Stimulated activated CD8-positive, alpha-beta memory T cell treated with anti-CD3 and anti-CD28 coated beads, Interleukin-7, amount 100 ng/mL, for 4 hours (primary cell): Measurements from ENCODE around the gene SMIM32.

Experiments
- DNase-seq, 2 donors: peaks; one replicate each; pipeline ENCODE4 v3.0.0-alpha.2; 2020; ENCODE audit warnings: low read depth in 2 of 2

The SMIM32 gene

DNA sequence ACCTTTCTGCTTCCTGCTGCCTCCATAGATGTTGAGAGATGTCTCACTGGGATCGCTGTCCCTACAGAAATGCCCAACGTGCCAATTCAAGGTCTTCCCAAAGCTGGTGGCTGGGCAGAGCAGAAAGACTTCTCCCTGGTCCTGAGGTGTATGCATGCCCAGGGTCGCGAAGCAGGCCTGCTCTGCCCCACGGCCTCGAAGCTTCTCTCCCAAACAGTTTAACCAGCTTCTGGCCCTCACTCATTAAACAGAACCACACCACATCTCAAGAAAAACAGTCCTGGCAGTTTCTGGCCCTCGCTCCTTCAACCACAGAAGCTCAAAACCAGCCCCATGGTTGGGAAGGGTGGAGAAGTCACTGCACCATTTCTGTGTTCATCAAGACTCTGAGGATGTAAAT, 14.7 kb upstream of the SMIM32 start:
- DNase-seq: no peak

DNA sequence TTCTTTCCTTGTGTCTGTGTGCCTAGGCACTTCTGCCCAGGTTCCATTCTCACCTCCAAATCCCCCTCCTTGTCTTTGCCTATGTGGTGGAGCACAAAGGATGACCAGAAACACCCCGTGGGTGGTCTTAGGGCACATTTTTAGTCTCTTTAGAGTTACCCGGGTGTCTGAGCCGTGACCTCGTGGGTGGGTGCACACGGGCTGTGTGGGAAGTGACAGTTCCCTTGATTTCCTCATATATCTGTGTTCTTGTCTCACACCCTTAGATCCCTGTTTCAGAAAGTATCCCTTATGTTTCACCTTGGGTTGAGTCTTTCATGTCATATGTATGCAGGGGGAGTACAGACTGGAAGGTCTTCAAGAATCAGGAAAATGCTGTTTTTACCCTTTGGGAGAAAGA, 13.4 kb upstream of the SMIM32 start:
- DNase-seq: no peak

DNA sequence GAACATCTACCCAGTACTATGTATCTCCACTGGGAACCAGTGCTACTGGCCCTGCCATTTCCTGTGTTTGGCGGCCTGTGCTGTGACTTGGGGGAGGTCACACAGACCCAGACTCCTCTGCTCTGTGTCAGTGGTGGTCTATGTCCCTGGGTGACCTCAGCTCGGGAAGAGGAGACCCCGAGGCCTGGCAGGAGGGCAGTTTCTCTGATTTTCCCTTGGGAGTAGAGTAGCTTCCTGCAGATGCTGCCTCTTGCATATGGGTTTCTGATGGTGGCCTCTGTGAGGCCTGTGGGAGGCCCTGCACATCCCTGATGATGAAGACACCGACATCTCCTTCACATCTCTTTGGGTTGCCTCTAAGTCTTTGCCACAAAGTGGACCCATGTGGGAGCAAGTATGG, 13.0 kb upstream of the SMIM32 start:
- no peak for DNase-seq

DNA sequence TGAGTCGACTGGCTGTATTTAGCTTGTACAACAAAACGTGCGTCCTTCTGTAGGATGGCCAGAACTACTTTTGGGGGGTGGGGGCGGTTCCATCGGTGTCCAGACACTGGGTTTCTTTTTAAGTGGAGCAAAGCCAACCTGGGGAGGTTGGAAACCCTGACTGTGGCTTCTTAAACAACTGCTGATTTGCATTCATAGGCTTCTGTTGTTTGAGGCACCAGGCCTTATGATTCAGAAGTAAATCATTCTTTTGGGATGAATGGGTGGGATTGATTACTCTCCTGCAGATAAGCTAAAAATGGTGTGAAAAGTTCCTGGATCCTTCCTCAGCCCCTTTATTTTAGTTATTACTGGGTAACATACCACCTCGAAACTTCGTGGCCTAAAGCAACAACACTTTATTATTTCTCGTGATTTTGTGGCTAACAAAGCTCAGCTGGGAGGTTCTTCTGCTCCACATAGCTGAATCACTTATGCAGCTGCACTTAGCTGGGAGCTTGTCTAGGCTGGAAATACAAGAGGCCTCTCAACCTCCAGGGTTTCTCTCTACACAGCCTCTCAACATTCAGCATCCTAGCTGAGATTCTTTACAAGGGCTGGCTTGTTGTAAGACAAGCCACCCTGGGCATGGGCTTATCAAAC, 12.2 kb upstream of the SMIM32 start:
- DNase-seq: no peak

DNA sequence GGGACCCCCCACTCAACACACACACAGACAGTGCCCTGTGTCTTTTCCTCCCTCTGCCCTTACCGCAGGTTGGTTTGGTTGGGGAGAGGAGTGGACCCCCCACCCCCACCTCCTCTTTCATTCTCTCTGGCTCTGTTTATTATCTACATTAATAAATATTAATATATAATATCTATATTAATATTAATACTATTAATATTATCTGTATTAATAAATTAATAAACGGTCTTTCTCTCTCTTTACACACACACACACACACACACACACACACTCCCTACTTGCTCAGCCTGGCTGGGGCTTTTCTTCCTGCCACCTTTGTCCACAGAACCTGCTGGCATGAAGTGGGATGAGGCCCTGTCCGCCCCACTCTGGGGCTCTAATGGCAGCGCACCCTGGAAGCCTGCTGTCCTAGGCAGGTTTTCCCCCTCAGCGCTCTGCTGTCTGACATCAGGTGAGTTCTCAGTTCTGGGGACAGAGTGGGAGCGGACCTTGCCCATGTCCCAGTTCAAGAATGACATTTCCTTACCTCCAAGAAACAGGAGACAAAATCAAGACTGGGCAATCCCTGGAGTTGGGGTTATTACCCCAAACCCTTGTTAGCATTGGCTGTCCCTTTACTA, 10.5 kb upstream of the SMIM32 start:
- DNase-seq: no peak

DNA sequence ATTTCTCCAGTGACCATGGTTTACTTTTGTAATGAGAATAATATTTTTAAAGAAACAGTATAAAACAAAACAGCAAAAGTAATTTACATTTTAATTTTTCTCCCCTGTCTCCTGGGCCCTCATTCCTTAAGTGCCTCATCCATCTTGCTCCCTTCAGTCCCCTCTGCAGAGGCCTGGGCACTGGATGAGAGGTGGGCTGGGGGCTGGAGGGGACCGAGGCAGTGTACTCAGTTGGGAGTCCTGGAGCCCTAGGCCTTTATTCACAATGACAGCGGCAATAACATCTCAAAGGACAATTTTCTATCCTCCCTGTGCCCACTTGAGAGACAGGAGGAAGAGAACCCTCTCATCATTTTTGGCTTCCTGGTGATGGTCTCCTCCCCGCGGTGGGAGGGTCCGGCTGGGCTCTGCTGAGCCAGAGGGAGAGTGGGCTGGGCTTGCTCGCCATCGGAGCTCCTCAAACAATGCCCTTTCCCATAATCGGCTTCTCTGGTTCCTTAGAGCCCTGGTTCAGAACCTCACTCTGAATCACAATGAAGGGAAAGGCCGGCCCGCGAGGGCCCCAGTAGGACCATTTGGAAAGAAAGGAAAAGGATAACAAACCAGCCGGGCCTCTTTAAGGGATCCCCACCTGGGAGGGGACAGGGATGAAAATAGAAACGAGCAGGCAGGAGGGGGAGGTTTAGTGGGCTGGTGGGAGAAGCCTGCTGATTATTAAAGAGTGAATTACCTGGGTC, 9.7 kb upstream of the SMIM32 start:
- no peak for DNase-seq

DNA sequence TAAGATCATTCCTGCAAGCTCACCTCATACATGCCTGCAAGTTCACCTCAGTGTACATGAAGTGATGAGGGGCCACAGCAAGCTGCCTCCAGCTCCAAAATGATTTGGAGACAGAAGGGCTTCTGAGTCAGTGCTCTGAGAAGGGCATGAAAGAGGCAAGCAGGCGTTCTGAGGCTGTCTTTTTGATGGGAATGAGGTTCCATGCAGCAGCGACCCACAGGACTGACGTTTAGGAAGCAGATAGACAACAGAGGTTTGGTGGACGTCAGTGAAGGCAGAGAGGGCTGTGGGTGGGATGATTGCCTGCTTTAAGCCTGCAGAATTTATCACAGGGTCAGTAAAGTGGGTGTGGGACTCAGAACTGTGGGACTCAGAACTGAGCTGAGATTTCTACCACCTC, 8.9 kb upstream of the SMIM32 start:
- DNase-seq: no peak

DNA sequence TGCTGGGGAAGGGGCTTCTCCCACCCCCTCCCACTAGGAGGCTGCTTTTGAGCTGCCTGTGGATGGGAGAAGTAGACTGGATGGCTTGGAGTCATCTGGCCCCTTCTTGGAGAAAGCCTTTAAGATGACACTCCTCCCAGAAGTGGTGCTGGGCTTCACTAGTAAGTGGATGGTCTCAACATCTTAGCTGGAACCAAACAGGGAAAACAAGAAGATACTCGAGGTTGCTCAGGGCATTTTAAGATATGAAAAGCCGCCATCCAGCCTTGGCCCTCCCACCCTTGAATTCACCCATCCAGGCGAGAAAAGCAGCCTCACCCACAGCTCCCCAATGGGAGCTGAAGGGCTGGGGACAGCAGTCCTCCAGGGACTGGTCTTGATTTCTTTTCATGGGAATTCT, 7.8 kb upstream of the SMIM32 start:
- DNase-seq: no peak

DNA sequence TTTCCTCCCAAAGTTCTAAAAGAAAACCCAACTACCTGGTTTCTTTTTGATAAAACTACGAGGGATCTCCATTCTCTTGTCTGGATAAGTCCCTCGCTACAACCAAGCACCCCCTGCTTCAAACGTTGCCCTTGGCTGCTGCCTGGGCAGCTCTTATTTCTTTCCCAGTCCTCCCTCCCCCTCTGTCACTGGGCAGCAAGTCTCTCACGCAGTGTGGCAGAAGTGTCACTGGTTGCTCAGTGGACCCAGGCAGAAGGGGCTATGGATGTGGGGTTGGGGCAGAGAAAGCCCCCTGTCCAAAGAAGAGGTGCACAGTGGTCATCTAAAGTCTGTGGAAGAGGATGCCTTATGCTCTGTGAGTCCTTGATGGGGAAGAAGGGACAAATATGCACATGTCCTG, 7.2 kb upstream of the SMIM32 start:
- DNase-seq: no peak

DNA sequence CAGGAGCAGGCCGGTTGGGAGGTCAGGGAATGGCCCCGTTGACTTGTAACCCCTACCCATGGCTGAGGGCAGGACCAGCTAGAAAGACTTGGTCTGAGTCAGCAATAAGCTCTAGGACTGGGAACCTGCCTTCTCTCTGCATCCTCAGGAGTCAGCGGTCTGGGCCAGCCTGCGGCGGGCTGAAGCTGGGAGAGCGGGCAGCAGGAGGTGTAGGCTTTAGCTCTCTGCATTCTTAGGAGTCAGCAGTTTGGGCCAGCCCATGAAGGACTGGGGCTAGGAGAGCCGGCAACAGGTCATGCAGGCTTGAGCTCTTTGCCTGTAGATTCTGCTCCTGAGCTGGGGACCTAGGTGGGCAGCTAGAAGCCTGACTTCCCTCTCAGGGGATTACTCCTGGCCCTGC, 6.4 kb upstream of the SMIM32 start:
- DNase-seq: no peak

DNA sequence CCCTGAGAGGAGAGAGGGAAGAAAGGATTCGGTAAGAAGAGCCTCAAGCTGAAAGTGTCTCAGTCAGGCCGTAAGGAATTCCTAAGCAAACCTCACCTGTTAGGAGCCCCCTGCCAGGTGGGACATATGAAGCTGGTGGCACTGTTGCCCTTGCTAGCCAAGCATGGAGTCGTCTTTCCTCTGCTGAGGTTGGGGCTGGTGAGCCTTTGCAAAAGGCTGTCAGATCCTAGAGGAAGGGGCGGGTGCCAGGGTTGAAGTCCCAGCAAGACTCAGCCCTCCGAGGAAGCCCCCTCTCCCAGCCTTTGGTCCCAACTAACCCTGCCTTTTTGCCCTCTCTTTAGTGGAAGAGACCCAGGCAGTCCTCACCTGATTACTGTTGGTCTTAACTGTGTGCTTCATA, 5.5 kb upstream of the SMIM32 start:
- no peak for DNase-seq

DNA sequence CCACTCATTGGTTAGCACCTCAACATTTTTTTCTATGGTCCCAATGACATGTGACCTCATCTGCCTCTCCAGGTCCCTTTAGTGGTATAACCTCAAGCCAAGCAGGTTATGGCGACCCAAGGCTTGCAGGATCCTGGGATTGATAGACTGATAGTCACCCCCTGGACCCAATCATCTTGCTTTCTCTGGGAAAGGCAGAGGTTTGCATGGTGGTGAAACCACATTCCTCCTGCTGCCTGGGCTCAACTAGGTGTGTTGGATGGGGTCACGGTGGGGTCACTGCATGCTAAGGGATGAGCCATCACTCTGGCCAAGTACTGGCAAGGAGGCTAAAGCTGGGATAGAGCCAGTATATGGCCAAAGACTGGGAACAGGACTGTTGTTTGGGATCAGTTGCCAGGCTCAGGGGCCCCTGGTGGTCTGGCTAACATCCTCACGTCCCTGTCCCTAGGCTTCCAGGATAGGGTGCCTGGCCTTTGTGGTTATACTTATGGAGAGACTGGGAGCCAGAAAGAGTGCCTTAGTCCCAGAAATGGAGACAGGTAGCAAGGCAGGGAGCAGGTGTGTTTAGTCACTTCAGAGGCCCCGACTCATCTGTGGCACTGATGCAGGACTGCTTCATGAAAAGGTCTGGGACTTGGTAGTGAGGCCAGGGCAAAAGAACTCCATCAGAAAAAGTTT, 4.6 kb upstream of the SMIM32 start:
- DNase-seq: no peak

DNA sequence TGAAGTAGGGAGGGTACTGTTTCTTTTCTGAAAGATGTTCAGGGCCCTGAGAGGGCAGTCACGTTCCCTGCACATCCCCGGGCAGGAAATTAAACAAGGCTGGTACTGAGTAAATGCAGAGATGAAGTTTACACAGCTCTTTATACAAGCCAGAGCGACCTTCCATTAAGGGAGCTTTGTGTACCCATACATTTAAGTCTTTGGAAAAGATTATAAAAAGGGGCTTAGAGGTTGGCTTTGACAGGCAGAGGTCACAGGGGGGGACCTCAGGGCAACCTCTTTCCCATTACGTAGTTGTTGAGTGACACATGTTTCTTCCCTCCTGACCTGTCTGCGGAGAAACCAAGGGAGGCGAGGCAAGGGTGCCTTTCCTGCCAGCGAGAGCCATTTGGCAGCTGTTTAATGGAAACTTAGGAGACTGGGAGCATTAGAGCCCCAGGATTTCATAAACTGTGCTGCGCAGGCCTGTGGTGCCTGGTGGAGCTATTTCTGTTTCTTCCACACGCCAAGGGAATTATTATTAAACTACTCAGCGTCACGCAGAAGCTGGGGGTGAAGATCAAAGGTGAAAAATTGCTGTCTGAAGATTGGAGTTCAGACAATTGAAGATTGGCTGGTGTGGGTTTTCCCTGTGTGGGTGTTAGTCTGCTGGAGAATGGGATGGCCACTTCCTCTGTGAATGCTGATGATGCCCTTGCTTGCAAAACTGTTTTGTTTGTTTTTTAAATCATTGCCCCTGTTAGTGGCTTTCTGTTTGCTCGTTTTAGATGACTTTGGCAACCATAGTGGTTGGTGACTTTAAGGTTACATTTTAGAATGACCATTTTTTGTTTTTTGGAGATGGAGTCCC, 3.2 kb upstream of the SMIM32 start:
- DNase-seq: no peak

DNA sequence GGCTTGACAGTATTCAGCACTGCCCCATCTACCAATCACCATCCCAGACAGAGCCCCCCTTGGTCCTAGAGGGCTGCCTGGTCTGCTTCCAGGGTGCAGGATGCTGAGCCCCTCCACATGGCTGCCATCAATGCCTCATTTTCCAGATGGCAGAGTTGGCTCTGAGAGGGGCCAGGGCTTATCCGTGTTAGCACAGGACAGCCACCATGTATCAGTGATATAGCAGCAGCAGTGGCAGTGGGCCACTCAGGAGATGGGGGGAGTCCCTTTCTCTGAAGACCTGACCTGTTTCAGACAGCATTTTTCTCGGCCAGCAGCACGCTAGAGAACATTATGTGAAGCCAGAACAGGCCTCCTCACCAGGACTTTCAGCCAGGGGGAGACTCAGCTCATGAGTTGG, 1.6 kb upstream of the SMIM32 start:
- DNase-seq: no peak

DNA sequence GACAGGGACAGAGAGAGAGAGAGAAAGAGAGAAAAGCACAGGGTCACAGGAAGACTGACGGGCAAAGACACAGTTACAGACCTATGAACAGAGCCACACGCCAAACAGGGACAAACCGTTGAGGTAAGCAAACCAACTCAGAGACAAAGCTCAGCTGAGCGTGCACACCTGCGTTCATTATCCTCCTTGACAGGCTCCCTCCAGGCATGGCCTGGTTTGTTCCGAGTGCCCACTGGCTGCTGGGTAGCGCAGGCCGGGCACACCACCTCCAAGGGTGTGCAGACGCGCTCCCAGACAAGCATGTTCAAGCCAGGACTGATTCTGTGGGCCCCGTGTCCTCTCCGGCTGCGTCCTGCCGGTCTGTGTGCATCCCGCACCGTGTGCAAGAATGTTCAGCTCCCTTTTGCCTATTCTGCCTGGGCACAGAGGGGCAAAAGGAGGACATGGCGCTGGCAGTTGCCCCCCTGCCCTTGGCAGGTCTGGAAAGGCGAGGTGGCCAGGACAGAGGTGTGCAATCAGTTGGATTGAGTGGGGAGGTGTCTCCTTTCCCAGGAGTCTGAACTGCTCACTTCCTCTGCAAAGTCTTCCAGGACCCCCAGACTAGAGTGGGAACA, 467 bp upstream of the SMIM32 start:
- no peak for DNase-seq

DNA sequence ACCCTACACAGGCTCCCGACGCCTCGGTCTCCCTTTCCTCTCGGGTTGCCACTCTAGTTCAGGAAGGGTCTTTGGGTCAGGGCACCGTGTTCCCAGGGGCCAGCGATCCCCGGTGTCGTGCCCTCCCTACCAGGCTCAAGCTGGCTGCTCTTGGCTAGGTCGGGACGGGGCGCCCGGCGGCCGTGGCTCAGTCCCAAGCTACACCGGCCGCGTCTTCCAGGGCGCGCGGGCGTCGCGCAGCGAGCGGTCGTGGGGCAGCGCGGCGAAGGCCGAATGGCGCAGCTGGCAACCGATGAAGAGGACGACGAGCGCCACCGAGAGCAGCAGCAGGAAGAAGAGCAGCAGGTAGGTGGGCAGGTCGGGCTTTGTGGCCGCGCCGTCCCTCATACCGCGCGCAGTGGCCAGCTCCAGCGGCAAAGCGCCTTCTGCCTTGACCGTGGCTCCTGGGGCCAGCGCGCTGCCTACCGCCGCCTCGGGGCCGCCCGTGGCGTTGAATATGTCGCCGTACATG, 892 bp downstream of the SMIM32 start:
- no peak for DNase-seq

DNA sequence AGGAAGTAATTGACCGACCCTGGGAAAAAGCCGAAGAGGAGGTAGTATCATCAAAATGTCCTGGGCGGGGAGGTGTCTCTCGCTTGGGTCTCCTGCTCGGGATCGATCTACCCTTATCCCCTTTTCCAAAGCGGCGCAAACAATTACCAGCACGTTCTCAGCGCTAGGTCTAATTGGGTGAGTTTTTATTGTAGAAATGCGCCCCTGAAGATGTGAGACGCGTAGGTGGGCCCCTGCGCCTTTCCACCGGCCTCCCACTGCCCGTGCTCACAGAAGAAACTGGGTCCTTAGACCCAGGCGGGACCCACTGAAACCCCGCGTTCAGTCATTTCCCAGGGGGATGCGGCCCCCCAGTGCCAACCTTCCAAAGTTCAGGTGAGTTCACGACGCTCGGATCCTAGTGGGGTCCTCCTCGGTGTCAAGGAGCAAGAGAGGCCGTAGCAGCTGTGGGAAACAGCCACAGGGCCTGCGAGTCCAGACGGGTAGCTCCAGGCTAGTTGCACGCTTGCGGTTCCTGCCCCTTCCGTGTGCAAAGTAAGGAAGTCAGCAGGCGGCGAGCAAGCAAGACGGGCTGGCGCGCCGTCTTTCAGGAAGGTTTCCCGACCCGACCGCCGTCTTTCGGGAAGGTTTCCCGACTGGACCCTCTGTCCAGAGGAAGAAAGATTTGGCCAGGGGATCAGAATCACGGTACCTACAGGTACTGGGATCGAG, 1.5 kb downstream of the SMIM32 start:
- DNase-seq: no peak

DNA sequence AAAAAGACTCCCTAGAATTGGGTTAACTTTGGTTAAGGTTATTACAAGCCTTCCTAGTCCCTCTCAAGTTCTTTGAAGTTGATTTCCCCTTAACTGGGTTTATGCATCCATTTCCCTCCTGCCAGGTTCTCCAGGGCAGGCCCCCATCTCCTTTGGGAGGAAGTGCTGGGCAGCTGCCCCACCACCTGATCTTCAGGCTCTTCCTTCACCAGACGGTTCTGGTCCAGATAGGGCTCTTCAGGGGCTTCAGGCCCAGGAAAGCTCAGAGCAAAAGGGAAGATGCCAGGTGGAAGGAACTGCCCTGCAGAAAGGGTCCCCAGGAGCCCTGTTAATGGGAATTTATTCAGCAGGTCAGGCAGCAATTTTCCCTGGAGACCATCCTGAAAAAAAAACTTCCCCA, 2.1 kb downstream of the SMIM32 start:
- no peak for DNase-seq

DNA sequence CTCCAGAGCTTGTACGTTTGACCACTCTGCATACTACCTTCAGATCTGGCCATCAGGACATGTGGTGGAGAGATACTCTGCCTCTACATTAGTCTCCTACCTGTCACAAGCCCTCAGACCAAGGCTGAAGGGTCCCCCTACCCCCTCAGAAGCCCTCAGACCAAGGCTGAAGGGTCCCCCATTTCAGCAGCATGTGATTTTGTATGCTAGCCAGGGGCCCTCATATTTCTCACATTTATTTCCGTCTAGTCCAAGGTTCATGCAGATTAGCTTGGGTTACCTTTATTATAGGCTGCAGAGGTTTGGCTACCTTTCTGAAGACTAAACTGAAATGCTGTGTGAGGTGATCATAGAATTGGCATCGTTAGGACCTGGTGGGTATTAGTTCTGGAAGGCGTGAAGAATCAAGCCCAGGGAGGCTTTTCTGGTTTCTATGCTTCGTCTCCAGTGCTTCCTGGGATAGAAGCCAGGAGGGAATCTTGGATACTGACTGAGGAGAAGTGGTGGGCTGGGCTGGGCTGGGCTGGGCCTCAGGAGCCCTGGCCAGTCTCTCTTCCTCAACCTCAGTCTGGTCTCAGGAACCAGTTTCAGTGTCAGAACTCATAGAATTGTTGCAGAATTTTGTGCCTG, 2.8 kb downstream of the SMIM32 start:
- no peak for DNase-seq

DNA sequence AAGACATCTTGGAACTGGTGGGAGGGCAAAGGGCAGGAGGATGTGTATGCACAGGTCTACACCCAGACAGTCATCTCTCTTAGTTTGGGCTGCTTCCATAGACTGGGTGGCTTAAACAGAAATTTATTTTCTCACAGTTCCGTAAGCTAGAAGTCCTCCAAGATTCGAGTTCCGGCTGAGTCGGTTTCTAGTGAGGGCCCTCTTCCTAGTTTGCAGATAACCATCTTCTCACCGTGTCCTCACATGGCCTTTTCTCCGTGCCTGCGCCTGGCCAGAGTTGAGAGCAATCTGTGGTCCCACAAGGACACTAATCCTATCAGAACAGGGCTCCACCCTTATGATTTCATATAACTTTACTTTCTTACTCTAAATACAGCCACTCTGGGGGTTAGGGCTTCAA, 4.1 kb downstream of the SMIM32 start:
- DNase-seq: no peak
